MM.1S (cell line): Measurements from ENCODE around the gene MEX3C.
A peak's percentile ranks its signal among the peaks of the same experiment; 100 is the strongest.

Experiments
- DNase-seq: peaks from one replicate; pipeline ENCODE4 v3.0.0-alpha.2; 2015
- H2AFZ ChIP-seq: fragments of 300-600 bp; sonication (generic); 2 replicates; pipeline ENCODE4 v1.6.0; 2016; ENCODE audit warnings: antibody characterized with exemption, low read length
- H3F3A ChIP-seq: fragments of 300-600 bp; sonication (generic); 2 replicates; pipeline ENCODE4 v1.6.1; 2016; ENCODE audit warnings: mild to moderate bottlenecking, antibody characterized with exemption, low read length, moderate library complexity, mixed read lengths; ENCODE audit not compliant: insufficient read depth
- H3K27ac ChIP-seq: fragments of 300-600 bp; sonication (generic); 2 replicates; pipeline ENCODE4 v1.5.1; 2016; ENCODE audit warnings: mild to moderate bottlenecking, low read length
- H3K27me3 ChIP-seq: fragments of 300-600 bp; sonication (generic); replicated peaks from 2 replicates; pipeline ENCODE4 v1.6.0; 2016; ENCODE audit warnings: low read length; ENCODE audit not compliant: insufficient read depth
- H3K36me3 ChIP-seq: fragments of 300-600 bp; sonication (generic); replicated peaks from 2 replicates; pipeline ENCODE4 v1.6.1; 2016; ENCODE audit warnings: mild to moderate bottlenecking, low read length, mixed read lengths; ENCODE audit not compliant: insufficient read depth
- H3K4me1 ChIP-seq: fragments of 300-600 bp; sonication (generic); 2 replicates; pipeline ENCODE4 v1.6.1; 2016; ENCODE audit warnings: low read length, mixed read lengths
- H3K4me2 ChIP-seq: fragments of 300-600 bp; sonication (generic); 2 replicates; pipeline ENCODE4 v1.6.0; 2016; ENCODE audit warnings: low read depth, low read length
- H3K4me3 ChIP-seq: fragments of 300-600 bp; sonication (generic); 2 replicates; pipeline ENCODE4 v1.5.1; 2016; ENCODE audit warnings: low read length, mixed read lengths
- H3K79me2 ChIP-seq: fragments of 300-600 bp; sonication (generic); 2 replicates; pipeline ENCODE4 v1.6.1; 2016; ENCODE audit warnings: mixed run types, low read length, mixed read lengths
- H3K9ac ChIP-seq: fragments of 300-600 bp; sonication (generic); 2 replicates; pipeline ENCODE4 v1.6.1; 2016; ENCODE audit warnings: low read length, mixed read lengths
- H3K9me2 ChIP-seq: fragments of 300-600 bp; sonication (generic); replicated peaks from 2 replicates; pipeline ENCODE4 v1.6.1; 2016; ENCODE audit warnings: mild to moderate bottlenecking, low read length, mixed read lengths; ENCODE audit not compliant: insufficient read depth
- H3K9me3 ChIP-seq: fragments of 300-600 bp; sonication (generic); replicated peaks from 2 replicates; pipeline ENCODE4 v1.6.1; 2016; ENCODE audit warnings: mild to moderate bottlenecking, low read length, mixed read lengths; ENCODE audit not compliant: insufficient read depth
- H4K20me1 ChIP-seq: fragments of 300-600 bp; sonication (generic); 2 replicates; pipeline ENCODE4 v1.6.1; 2016; ENCODE audit warnings: mild to moderate bottlenecking, low read length, moderate library complexity, mixed read lengths; ENCODE audit not compliant: insufficient read depth
- EZH2 ChIP-seq: fragments of 300-600 bp; sonication (generic); optimal IDR thresholded peaks from 2 replicates; pipeline ENCODE3; 2017; ENCODE audit warnings: low read depth, mild to moderate bottlenecking, antibody characterized with exemption, low read length, mixed read lengths
- EZH2phosphoT487 ChIP-seq: fragments of 300-600 bp; sonication (generic); IDR thresholded peaks from 2 replicates; pipeline ENCODE4 v1.6.1; 2018; ENCODE audit warnings: antibody characterized with exemption, low read length
- TF ChIP-seq, protein P1 (sequence below): fragments of 300-600 bp; sonication (generic); IDR thresholded peaks from 2 replicates; pipeline ENCODE4 v1.5.1; 2016; ENCODE audit warnings: antibody characterized with exemption, low read length, mixed read lengths

The MEX3C gene

DNA sequence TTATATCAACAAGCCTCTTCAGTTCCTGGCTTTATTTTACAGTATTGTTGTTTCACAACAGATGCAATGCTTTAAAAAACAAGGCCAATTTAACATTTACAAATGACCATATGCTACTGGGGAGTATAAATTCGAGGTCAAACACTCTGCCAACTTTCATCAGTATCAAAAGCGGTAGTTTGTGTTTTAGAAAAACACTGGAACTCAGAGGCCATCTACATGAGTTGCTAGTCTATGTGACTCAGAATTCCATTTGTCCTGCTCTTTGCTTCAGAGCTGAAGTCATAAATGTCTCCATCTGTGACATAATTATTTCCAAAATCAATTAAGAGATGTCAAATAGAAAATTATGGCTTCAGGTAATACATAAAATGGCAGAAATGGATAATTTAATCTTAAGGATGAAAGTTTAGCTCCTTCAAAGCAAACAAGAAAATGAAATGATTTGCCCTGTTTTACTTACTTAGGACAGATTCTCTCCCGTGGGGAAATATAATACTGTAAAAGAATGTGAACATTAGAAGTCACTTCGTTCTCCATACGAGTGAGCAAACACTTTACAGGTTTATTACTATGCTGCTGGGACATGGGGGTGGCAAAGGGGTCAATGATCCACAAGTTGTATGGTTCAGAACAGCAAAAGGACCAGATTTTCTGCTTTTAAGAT is 3.7 kb downstream of the MEX3C start:
- Histone ChIP-seq H3F3A (peaks cover 17% of the 10 kb centered on the region), H3K4me2 (peak overlapping the region; percentile 83), H3K9ac (peak overlapping the region; percentile 97; the same call in 1 of the 2 replicates), H3K27ac (peak overlapping the region; percentile 15; the same call in 1 of the 2 replicates), H3K9me2 (no peaks in the 10 kb centered on the region), H3K36me3 (no peaks in the 10 kb centered on the region; the same call in 1 of the 2 replicates), H3K4me3 (peak overlapping the region; percentile 99), H3K79me2 (peaks cover 80% of the 10 kb centered on the region), H4K20me1 (peaks cover 16% of the 10 kb centered on the region; the same call in 1 of the 2 replicates), H2AFZ (no peak overlapping the region), H3K4me1 (peaks cover 45% of the 10 kb centered on the region), H3K9me3 (no peaks in the 10 kb centered on the region), H3K27me3 (no peaks in the 10 kb centered on the region)
- TF ChIP-seq, protein P1, sequence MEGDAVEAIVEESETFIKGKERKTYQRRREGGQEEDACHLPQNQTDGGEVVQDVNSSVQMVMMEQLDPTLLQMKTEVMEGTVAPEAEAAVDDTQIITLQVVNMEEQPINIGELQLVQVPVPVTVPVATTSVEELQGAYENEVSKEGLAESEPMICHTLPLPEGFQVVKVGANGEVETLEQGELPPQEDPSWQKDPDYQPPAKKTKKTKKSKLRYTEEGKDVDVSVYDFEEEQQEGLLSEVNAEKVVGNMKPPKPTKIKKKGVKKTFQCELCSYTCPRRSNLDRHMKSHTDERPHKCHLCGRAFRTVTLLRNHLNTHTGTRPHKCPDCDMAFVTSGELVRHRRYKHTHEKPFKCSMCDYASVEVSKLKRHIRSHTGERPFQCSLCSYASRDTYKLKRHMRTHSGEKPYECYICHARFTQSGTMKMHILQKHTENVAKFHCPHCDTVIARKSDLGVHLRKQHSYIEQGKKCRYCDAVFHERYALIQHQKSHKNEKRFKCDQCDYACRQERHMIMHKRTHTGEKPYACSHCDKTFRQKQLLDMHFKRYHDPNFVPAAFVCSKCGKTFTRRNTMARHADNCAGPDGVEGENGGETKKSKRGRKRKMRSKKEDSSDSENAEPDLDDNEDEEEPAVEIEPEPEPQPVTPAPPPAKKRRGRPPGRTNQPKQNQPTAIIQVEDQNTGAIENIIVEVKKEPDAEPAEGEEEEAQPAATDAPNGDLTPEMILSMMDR = no peak
- TF ChIP-seq EZH2phosphoT487 (no peak), EZH2 (no peak)
- DNase-seq = no peak

DNA sequence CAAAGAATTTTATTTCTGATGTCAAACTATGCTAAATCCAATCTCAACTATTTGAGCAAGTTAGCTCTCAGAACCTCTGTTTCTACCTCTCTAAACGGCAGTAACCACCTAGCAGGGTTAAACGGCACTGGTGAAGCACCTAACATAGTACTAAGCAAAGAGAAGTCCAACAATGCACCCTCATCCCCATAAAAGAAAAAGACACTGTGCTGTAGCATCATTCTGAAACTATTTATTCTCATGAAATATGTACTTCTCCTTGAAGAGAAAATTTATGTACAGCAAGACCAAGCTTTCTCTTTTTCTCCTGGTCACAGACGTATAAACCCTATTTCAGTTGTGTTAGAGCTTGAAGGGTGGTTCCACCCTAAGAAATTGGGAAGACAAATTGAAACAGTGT is 4.8 kb downstream of the MEX3C start:
- H3K79me2 ChIP-seq = peaks cover 91% of the 10 kb centered on the region
- no peaks in the 10 kb centered on the region for H3K9me2 ChIP-seq
- no peaks in the 10 kb centered on the region; the same call in 1 of the 2 replicates for H3K36me3 ChIP-seq
- peak overlapping the region; percentile 99 for H3K4me3 ChIP-seq
- H3K27me3 ChIP-seq = no peaks in the 10 kb centered on the region
- peaks cover 16% of the 10 kb centered on the region; the same call in 1 of the 2 replicates for H4K20me1 ChIP-seq
- no peaks in the 10 kb centered on the region for H3K9me3 ChIP-seq
- peak overlapping the region; percentile 97; the same call in 1 of the 2 replicates for H3K9ac ChIP-seq
- DNase-seq = no peak
- peaks cover 11% of the 10 kb centered on the region; the same call in 1 of the 2 replicates for H3F3A ChIP-seq
- H3K4me2 ChIP-seq = peak overlapping the region; percentile 83
- peak overlapping the region; percentile 12; the same call in 1 of the 2 replicates for H3K27ac ChIP-seq
- no peak overlapping the region for H2AFZ ChIP-seq
- H3K4me1 ChIP-seq = peaks cover 47% of the 10 kb centered on the region
- no peak for TF ChIP-seq EZH2
- TF ChIP-seq, protein P1 = no peak
- no peak for TF ChIP-seq EZH2phosphoT487

DNA sequence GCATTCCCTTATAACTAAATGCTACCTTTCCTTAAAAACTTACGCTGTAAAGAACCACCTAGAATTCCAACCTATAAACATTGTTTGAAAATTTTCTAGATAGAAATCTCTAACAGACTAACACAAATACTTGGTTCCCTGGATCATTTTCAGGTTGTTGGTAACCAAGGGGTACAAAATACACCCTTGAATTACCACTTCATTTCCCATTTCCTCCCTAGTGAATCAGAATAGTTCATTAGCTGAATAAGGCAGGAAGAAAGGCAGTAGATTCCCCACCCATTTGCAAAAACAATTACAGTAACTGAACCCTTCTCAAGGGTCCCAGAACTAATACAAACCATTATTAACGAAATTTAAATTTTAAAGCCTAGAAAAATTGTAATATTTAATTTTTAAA is 5.5 kb downstream of the MEX3C start:
- Histone ChIP-seq H3K4me1 (peaks cover 47% of the 10 kb centered on the region), H3F3A (peaks cover 11% of the 10 kb centered on the region; the same call in 1 of the 2 replicates)

More for the DNA sequence above, 5.5 kb downstream of the MEX3C start:
- peak overlapping the region; percentile 83 for H3K4me2 ChIP-seq
- H3K9me2 ChIP-seq = no peaks in the 10 kb centered on the region
- TF ChIP-seq EZH2 (no peak), EZH2phosphoT487 (no peak)
- TF ChIP-seq, protein P1 = no peak
- peaks cover 4% of the 10 kb centered on the region; the same call in 1 of the 2 replicates for H3K36me3 ChIP-seq
- DNase-seq = no peak
- H3K9ac ChIP-seq = no peak overlapping the region
- 0 out of 2 replicates have a peak overlapping the region, but pooled peaks have one; percentile 1 for H3K27ac ChIP-seq
- no peak overlapping the region for H3K4me3 ChIP-seq
- no peaks in the 10 kb centered on the region for H3K27me3 ChIP-seq
- H2AFZ ChIP-seq = no peak overlapping the region
- H3K79me2 ChIP-seq = peaks cover 98% of the 10 kb centered on the region
- peaks cover 16% of the 10 kb centered on the region; the same call in 1 of the 2 replicates for H4K20me1 ChIP-seq
- H3K9me3 ChIP-seq = no peaks in the 10 kb centered on the region
